Urothelium cell line (cell line): ENCODE results near the gene INTS6.

Experiments
- DNase-seq: peaks from one replicate; pipeline ENCODE4 v3.0.0; 2011; ENCODE audit warnings: low spot score, mixed read lengths
- FAIRE-seq: peaks from 2 replicates; lab custom pipeline; 2011; peaks lifted over from hg19 to GRCh38; lab: Jason Lieb, UNC

INTS6 gene

GRCh38 chr13:51347099-51347498, 105.7 kb downstream of the INTS6 start:
- DNase-seq (no peak), FAIRE-seq (no peak)

GRCh38 chr13:51346397-51346796, 106.4 kb downstream of the INTS6 start:
- DNase-seq (no peak), FAIRE-seq (no peak)

- no peak for FAIRE-seq
- no peak for DNase-seq
Measured at GRCh38 chr13:51343475-51343874, 109.4 kb downstream of the INTS6 start.

DNA sequence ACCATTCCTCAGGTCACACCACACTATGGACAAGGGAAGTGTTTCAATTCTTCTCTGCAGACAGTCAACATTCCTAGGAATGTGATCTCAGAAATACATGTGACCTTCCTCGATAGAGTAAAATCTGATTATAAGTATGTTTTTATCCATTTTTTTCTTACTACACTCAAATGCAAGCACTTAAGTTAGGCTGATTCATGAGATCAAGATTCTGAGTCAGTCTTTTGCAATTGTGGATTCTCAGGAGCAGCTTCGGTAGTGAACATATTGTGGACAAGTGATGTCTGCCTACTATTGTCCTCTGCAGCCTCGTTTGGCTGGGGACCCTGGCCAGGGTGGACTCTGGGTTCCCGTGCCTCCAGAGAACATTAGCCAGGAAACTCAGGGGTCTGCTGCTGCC, 110.1 kb downstream of the INTS6 start:
- FAIRE-seq (no peak), DNase-seq (no peak)

DNA sequence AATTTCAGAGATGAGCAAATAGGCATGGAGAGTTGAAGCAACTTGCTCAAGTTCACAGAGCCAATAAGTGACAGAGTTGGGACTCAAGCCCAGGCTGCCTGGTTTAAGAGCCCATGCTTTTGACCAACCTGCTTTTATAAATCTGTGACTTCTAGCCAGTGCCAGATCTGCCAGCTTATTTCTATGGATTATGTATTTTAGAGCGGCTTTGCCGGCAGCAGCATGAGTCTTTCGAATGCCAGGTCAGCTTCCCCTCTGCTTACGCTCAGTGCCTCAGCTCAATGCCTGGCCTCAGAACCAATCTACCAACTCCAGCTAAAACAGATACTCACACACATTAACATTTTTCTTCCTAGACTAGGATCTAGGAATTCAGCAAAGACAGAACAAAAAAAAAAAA, 111.0 kb downstream of the INTS6 start:
- no peak for FAIRE-seq
- no peak for DNase-seq

- no peak for DNase-seq
- no peak for FAIRE-seq
Measured at GRCh38 chr13:51341232-51341631, 111.6 kb downstream of the INTS6 start.

DNA sequence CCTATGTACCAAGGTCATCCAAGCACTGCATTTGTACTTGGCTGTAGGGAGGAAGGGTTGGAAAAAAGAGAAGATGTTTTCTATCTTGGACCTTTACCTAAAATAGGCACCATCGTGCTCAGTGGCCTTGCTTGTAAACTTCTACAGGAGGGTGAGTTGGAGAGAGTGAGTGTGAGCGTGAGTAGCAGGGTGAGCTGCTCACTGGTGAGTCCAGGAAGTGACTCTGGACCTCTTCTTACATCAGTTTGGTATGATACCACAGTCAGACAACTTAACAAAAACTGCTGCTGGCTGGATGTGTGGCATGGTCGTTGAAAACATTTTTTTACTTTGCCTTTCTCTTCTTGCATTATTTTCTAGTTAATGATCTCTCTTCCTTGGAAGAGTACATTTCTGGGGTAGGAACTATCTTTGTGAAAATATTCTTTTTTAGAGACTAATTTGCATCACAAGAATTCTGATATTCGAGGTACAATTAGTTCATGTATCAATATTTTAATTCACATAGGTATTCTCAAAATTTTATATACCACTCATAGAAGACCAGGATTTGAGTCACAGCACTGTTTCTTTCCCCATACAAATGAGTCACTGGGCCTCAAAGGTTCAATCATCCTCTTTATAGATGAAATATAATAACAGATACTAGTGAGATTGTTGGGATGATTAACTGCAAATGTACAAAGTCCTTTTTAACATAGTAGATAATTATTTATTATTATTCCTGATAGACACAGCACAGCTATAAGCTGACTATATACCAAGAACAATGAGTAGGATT, 112.7 kb downstream of the INTS6 start:
- DNase-seq (no peak), FAIRE-seq (no peak)

- DNase-seq (no peak), FAIRE-seq (no peak)
Measured at GRCh38 chr13:51339354-51339753, 113.5 kb downstream of the INTS6 start, which contains the start of gene SERPINE3. Gene SERPINE3, plus strand, starts transcription at chr13:51339691. Its CDS starts 1,401 bp downstream, at chr13:51341092.

- DNase-seq: no peak
- no peak for FAIRE-seq
Measured at GRCh38 chr13:51336746-51337145, 116.1 kb downstream of the INTS6 start.

DNA sequence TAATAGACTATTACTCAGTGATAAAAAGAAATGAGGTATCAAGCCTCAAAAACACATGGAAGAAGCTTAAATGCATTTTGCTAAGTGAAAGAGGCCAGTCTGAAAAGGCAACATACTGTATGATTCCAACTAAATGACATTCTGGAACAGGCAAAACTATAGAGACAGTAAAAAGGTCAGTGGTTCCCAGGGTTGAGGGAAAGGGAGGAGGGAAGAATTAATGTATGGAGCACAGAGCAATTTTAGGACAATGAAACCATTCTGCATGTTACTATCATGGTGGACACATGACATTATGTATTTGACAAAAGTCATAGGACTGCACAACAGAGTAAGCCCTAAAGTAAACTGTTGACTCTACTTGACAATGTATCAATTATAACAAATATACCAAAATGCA, 119.0 kb downstream of the INTS6 start:
- FAIRE-seq: no peak

GRCh38 chr13:51333421-51333820, 119.4 kb downstream of the INTS6 start:
- no peak for FAIRE-seq
- DNase-seq: no peak

More for the DNA sequence above, 119.0 kb downstream of the INTS6 start:
- DNase-seq: no peak

GRCh38 chr13:51332566-51333361, 120.1 kb downstream of the INTS6 start:
- no peak for DNase-seq
- FAIRE-seq: no peak

DNA sequence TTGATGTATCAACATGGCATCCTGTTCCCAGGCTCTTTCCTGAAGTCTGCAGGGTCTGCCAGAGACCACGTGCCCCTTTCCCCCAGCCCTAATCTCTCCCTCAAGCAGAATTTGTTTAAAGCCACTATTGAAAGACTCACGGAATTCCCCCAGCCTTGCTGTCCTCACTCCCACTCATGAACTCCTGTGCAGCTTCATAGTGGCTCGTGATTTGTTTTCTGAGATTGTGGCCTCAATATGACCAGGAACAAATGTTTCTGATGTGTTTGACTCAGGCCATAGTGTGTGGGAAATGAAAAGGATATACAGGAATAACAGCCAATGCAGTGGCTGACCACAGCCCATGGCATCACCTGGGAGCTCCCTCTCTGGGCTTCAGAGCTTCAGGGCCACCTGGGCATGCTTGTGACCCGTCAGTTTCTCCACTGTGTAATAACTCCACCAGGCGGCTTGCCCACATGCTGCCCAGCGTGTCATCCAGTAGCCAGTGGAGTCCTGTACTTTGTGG, 121.4 kb downstream of the INTS6 start:
- FAIRE-seq (no peak), DNase-seq (no peak)

DNA sequence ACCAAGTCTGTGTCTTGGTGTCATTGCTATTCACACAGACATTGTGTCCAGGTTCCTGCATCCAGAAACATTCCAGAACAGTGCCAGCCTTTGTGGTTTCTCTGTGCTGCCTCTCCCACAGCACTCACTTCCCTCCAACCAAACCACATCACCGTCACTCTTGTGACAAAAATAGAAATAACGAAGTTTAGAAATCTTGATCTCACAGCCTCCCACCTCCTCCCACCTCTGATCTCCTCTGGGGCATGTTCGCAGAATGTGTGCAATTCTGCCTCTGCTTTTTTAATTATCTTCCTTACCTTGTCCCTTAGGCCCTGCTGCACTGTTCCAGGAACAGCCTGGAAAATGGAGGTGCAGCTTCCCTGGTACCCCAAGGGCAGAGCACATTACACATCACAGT, 122.0 kb downstream of the INTS6 start:
- FAIRE-seq (no peak), DNase-seq (peak; percentile 59)

GRCh38 chr13:51329606-51330005, 123.2 kb downstream of the INTS6 start:
- FAIRE-seq: no peak
- no peak for DNase-seq

GRCh38 chr13:51328488-51328887, 124.3 kb downstream of the INTS6 start:
- FAIRE-seq: no peak
- DNase-seq: no peak

DNA sequence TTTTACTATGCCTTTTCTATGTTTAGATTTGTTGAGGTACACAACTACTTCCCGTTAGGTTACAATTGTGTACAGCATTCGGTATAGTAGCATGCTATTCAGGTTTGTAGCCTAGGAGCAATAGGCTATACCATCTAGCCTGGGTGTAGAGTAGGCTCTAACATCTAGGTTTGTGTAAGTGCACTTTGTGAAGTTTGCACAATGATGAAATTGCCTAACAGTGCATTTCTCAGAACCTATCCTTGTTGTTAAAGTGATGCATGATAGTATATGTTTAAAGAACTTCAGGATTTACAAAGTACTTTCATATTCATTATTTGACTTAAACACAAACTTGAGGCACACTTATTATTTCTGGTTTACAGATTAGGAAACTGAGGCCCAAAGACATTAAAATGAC, 124.9 kb downstream of the INTS6 start:
- DNase-seq: no peak
- no peak for FAIRE-seq

GRCh38 chr13:51326777-51327176, 126.1 kb downstream of the INTS6 start:
- DNase-seq (no peak), FAIRE-seq (no peak)

DNA sequence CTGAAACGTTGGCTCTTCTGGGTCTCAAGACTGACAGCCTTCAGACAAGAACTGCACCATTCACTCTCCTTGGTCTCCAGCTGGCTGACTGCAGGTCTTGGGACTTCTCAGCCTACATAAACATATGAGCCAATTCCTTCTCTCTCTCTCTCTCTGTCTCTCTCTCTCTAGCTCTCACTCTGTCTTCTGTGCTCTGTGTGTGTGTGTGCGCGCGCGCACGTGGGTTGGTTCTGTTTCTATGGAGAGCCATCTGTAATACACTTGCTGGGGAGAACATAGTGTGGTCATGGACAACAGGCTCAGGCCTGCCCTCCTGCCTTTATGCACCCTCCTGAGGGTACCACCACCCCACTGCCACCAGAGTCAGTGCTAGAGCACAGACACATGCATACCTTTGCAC, 127.0 kb downstream of the INTS6 start:
- FAIRE-seq: no peak

DNA sequence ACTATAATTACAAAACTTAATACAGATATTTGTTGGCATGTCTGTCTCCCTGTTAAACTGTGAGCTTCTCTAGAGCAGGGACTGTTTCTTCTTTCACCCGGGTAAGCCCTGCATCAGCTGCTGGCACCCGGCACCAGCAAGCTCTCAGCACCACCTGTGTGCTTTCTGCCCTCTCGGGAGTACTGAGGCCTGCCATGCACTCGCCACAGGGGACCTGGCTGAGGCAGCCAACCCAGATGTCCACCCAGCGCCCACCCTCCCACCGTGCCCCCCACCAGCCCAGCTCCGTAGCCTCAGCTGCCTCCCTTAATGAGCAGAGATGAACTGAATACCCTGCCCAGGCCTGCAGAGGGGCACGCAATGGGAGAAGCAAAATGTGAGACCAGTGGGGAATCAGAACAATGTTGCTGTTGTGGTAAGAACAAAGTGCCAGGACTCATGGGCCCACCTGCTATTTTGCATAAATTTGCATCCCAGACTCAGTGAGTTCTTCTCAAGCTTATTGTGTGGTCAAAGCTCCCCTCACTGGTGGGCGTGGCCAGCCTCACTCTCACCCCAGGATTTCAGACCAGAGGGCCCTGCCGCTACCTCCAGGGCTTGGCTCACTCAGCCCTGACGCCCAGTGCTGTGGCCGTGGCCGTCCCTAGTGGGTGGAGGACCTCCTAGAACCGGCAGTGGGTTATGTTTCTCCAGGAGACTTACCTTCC, 128.0 kb downstream of the INTS6 start:
- FAIRE-seq (no peak), DNase-seq (no peak)

More for the DNA sequence above, 127.0 kb downstream of the INTS6 start:
- DNase-seq: no peak

DNA sequence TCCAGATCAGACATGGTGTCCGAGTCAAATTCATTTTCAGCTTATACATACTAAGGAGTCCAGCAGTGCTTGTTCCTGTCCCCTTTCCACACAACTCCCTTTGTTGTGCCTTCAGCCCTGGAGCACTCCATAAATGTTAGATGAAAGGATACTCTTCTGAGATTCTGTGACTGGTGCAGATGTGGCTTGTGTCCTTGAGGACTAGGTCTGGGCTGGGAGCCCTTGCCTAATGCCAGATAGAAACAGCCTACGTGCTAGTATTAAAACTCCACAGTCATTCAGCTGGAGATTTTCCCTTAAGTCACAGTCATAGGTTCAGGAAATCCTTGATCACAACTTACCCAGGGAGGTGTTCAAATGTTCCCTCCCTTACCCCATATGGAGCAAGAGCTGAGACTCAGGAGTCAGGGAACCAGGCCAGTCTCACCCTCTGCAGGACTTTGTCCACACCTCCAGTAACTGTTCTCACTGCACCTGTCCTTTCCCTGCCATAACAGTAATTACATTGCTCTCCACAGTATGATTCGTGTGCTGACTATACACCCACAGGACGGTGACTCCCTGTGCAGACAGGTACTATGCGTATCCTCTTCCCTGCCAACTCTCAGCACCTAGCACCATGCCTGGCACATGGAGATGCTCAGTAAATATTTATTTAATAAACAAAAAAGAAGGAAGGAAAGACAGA, 128.9 kb downstream of the INTS6 start:
- DNase-seq (no peak), FAIRE-seq (no peak)
